ENCODE results near the gene RASA3. TPM values are rescaled to one million over a fixed set of nuclear protein-coding genes. Genes with fewer than 3 reads are reported as not detected.

Gene RASA3
- total RNA-seq, 3 donors from 2014 or later = 7.9 to 19.0 (median 8.4) TPM

DNA sequence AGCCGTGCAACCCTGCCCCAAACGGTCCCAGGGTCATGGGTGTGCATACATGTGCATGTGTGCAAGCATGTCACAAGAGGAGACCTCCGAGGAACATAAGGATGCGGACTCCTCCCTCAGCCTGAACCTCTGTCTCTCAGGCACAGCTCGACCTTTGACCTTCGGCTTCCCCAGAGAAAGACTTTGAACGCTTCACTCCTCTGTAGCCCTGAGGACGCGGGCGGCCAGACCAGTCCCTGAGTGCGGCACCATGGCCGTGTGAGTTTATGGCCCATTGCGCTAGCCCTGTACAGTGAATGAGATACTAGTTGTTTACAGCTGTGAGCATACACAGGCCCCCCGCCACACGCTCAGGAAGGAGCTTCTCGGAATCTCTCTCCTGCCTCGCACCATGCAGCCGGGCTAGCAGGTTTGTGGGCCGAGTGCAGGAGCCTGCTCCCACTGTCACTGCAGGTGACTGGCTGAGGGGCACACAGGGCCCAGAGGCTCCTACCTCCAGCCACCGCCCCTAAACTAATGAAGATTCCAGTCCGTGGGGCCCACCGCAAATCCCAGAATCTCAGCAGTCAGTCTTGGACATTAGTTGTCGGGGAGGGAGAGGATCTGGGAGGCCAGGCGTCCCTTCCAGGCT lies 10.8 kb downstream of the RASA3 start:
- DNase-seq (peak in 1 of 3 donors; percentile 38), ATAC-seq (no peak)
- Histone ChIP-seq H3K4me1 (ENCODE audit: low read depth) (peaks cover 6% of the 10 kb centered on the region), H3K4me3 (no peak overlapping the region), H3K9me3 (no peaks in the 10 kb centered on the region), H3K36me3 (ENCODE audit: low read depth) (no peaks in the 10 kb centered on the region)
- TF ChIP-seq, protein P1, sequence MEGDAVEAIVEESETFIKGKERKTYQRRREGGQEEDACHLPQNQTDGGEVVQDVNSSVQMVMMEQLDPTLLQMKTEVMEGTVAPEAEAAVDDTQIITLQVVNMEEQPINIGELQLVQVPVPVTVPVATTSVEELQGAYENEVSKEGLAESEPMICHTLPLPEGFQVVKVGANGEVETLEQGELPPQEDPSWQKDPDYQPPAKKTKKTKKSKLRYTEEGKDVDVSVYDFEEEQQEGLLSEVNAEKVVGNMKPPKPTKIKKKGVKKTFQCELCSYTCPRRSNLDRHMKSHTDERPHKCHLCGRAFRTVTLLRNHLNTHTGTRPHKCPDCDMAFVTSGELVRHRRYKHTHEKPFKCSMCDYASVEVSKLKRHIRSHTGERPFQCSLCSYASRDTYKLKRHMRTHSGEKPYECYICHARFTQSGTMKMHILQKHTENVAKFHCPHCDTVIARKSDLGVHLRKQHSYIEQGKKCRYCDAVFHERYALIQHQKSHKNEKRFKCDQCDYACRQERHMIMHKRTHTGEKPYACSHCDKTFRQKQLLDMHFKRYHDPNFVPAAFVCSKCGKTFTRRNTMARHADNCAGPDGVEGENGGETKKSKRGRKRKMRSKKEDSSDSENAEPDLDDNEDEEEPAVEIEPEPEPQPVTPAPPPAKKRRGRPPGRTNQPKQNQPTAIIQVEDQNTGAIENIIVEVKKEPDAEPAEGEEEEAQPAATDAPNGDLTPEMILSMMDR (IDR thresholded peaks at IDR 0.05) = no peak
- intact Hi-C loops (cut with DNase I, micrococcal nuclease) = no loop called here

DNA sequence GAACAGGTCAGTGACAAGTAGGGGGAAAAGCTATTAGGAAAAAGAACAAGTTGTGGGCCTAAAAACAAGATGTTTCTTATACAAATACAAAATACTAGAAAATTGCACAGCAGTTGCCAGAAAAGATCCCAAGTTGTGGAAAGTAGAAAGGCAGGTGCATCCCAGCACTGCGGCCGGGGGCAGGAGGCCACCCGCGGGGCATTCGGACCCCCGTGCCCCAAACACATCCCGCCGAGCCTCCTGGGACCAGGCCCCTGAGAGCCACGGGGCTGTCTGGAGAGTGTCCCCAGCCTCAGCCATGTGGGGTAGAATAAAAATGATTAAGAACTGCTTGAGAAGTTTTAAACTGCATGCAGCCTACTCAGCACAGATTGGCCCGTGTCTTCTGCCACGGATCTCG lies 11.4 kb downstream of the RASA3 start:
- Histone ChIP-seq H3K9me3 (no peaks in the 10 kb centered on the region), H3K4me3 (no peak overlapping the region), H3K36me3 (ENCODE audit: low read depth) (no peaks in the 10 kb centered on the region), H3K4me1 (ENCODE audit: low read depth) (peaks cover 8% of the 10 kb centered on the region)
- DNase-seq = peak in 1 of 3 donors; percentile 33
- no peak for ATAC-seq
- TF ChIP-seq, protein P1 (IDR thresholded peaks at IDR 0.05) = no peak
- intact Hi-C loops (cut with DNase I, micrococcal nuclease) = no loop called here

GRCh38 chr13:114120591-114121011 lies 11.8 kb downstream of the RASA3 start:
- Histone ChIP-seq H3K4me3 (no peak overlapping the region), H3K9me3 (no peaks in the 10 kb centered on the region), H3K4me1 (ENCODE audit: low read depth) (peaks cover 12% of the 10 kb centered on the region), H3K36me3 (ENCODE audit: low read depth) (no peaks in the 10 kb centered on the region)
- ATAC-seq = no peak
- intact Hi-C loops (cut with DNase I, micrococcal nuclease) = no loop called here
- peak in 1 of 3 donors; percentile 12 for DNase-seq
- TF ChIP-seq, protein P1 (IDR thresholded peaks at IDR 0.05) = no peak

- no peaks in the 10 kb centered on the region for H3K36me3 ChIP-seq (ENCODE audit: low read depth)
- ATAC-seq (peak; percentile 18), DNase-seq (peak in 1 of 3 donors; percentile 66)
- no peak overlapping the region for H3K4me3 ChIP-seq
- H3K4me1 ChIP-seq (ENCODE audit: low read depth) = peaks cover 23% of the 10 kb centered on the region
- intact Hi-C loops (cut with DNase I, micrococcal nuclease) = no loop called here
- no peaks in the 10 kb centered on the region for H3K9me3 ChIP-seq
- TF ChIP-seq, protein P1 (IDR thresholded peaks at IDR 0.05) = no peak
Observed at GRCh38 chr13:114119196-114119595, 13.2 kb downstream of the RASA3 start.

GRCh38 chr13:114118511-114119123 lies 13.8 kb downstream of the RASA3 start:
- Histone ChIP-seq H3K4me1 (ENCODE audit: low read depth) (peaks cover 23% of the 10 kb centered on the region), H3K4me3 (no peak overlapping the region)

More at GRCh38 chr13:114118511-114119123, 13.8 kb downstream of the RASA3 start:
- ATAC-seq (no peak), DNase-seq (peak in 2 of 3 donors; percentile 32 to 36)
- TF ChIP-seq, protein P1 (IDR thresholded peaks at IDR 0.05) = no peak
- intact Hi-C loops (cut with DNase I, micrococcal nuclease) = no loop called here
- Histone ChIP-seq H3K9me3 (no peaks in the 10 kb centered on the region), H3K36me3 (ENCODE audit: low read depth) (no peaks in the 10 kb centered on the region)

Data from mucosa of descending colon (tissue), 3 donors.